GM21619 (cell line): ENCODE results near the gene RNF175.
A peak's percentile ranks its signal among the peaks of the same experiment; 100 is the strongest.

ENCODE experiments used
- ATAC-seq: cut with Tn5 transposase; IDR thresholded peaks from one replicate; pipeline ENCODE4 v1.9.1; 2021; ENCODE audit not compliant: unreplicated experiment

Gene RNF175

DNA sequence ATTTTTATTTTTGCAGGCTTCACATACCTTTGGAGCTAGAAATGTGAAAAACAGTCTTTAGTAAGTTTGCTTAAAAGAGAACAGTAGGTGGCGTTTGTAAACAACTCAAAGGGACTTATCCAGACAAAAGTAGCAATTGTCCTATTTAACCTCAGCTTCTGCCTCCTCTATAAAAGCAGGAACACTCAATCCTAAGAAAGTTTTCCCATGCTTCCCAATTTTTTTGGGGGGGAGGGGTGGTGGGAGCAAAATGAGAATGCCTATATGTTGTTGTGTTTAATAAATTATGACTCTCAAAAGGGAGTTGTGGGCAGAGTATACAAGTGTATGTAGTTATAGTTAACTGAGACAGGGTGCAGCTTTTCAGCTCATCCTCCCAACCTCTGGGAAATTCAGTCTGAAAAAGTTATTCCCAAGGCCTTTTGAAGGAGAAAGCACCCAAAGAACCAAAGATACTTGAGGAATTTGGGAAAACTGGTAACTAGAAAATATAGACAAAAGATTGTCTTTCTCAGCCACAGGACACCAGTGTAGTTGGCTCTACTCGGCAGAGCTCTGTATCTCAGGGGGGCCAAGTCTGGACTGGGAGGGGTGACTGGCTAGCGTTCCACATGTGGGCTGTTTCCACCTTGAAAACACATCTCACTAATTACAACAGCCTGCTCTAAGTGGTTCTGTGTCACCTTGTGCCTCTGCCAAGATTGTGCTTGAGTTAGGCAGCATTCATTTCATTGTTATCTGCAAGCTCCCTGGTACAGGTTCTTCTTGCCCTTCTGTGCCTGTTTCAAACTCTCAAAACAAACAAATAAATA, 26.3 kb upstream of the RNF175 start:
- no peak for ATAC-seq

GRCh38 chr4:153784166-153784699, 24.4 kb upstream of the RNF175 start:
- no peak for ATAC-seq

DNA sequence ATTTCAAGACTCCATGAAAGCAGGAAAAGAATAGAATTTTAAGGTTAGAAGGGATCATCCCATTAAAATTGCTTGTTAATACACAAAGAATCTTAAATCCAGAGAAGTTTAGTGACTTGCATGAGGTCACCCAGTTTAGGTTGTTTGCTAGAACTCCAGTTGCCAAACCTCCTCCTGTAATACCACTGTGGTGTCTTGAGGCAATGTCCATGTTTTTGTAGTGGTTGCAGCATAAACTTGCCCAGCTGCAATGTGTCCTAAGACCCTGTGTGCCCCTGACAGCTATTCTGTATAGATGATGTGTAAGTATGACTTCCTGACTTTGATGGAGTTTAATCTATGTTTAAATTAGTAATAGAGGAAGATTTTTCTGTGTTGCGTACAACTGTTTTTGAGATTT, 22.8 kb upstream of the RNF175 start:
- ATAC-seq = no peak

DNA sequence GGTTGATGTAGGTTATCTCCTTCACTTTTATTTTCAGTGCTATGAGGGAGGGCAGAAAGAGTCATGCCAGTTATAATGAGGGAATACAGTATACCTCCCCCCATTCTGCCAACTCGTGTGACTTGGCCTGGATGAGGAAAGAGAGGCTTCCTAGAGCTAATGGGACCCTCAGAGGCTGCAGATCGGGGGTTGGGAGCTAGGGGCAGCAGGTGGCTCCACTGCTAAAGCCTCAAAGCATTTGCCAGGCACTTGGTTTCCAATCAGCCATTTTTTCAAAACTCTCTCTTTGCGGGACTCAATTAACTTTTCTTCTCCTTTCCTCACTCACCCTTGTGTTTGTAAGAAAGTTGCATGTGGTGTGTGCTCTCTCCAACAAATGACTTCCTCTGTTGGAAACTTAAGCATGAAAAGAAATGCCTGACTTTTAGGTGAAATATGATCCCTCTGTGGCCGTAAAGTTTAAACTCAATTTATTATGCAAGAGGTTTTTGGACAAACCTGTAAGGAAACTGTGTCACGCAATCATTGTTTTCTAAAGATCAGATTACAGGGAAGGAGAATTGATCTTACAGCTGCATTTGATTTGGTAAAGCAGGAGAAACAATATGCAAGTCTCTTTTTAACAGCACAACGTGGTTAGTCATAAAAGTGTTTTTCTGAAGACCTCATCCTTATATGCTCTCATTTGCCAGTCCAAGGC, 22.0 kb upstream of the RNF175 start:
- ATAC-seq = no peak

DNA sequence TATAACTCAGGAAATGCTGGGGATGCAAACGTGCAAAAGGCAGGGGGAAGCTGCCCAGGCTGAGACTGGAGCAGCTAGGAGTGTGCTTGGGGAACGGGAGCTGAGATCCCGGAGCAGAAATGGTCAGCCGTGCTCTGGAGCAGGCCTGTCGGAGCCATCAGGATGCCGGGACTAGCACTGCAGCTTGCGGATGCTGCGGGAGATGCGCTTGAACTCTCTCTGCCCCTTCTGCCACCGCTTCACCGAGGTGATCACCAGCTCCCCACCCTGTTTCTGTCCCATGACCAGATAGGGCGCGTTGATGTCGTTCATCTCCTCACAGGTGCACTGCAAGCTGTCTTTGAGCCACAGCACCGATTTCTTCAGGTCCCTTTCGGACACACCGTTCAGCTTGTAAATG, 21.5 kb upstream of the RNF175 start:
- no peak for ATAC-seq

- ATAC-seq = peak; percentile 91
Measured at GRCh38 chr4:153780876-153781275, 21.1 kb upstream of the RNF175 start.

DNA sequence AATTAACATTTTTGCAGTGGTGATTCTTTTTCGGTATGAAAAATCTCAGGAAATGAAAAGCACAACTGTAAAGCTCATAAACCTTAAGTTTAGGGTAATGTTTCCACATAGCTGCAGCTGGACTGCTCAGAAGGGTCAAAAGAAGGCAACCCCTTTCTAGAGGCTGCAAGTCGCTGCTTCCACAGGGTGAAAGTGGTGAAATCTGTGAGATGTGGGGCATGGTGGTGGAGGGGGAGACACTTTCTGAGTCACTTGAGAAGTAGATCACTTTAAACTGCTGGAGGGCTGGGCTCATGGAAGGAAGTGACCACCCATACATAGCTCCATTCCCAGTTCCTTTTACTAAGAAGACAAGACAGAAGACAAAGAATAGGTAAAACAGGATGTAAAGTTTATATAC, 20.4 kb upstream of the RNF175 start:
- ATAC-seq = no peak

- ATAC-seq = no peak
Measured at GRCh38 chr4:153778383-153778782, 18.6 kb upstream of the RNF175 start.

GRCh38 chr4:153777421-153777820, 17.6 kb upstream of the RNF175 start:
- ATAC-seq = no peak

DNA sequence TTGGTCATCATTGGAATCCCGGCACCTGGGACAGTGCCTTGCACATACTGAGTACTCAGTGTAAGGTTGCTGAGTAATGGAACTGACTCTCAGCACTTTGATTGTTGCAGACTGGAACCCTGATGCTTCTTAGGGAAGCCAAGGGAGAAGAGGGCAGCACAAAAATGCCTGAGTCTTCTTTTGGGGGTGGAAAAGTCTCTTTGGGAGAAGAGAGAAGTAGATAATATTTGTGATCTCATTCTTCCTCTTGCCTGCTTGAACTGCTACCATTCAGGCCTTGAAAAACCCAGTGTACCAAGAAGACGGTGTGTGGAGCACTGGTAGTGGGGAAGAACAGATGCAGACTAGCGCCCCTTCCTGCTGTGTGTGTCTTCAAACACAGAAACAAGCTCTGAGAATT, 16.8 kb upstream of the RNF175 start:
- no peak for ATAC-seq

DNA sequence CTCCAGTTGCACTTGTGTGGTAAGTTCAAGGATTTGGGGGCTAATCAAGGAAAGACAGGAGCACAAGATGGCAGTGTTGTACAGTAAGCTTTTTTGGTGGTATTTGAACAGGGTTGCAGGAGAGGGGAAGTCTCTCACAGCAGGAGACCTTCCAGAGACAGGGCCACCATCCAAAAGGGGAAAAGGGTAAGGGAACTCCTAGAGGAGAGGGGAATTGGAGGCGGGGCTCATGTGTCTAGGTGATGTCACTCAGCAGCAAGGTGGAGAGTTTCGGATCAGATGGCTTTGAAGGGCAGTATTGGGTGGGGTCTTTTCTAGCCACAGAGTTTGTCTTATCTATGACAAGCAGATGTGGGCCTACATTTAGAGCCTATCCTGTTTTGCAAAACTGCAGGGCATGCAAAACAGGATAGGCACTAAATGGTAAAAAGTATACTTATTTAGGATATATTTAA, 13.4 kb upstream of the RNF175 start:
- no peak for ATAC-seq

GRCh38 chr4:153771046-153771445, 11.2 kb upstream of the RNF175 start:
- no peak for ATAC-seq

- no peak for ATAC-seq
Measured at GRCh38 chr4:153766758-153767157, 6.9 kb upstream of the RNF175 start.

DNA sequence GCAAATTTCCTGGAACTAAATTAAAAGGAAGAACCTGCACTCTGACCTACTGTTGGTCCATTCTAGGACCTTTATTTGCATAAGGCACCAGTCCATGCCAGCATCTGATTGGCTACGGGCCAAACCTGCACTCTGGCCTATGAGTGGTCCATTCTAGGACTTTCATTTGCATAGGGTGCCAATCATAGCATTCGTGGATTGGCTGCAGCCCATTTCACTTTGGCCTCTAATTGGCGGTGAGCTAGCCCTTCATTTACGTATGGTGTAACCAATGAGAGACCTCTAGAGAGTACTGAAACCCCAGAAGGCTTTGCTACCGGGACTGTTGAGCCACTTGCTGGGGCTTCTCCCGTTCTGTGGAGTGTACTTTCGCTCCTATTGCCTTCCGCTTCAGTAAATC, 6.1 kb upstream of the RNF175 start:
- ATAC-seq = no peak

GRCh38 chr4:153764601-153765368, 5.0 kb upstream of the RNF175 start:
- no peak for ATAC-seq

- no peak for ATAC-seq
Measured at GRCh38 chr4:153763404-153763803, 3.6 kb upstream of the RNF175 start.

DNA sequence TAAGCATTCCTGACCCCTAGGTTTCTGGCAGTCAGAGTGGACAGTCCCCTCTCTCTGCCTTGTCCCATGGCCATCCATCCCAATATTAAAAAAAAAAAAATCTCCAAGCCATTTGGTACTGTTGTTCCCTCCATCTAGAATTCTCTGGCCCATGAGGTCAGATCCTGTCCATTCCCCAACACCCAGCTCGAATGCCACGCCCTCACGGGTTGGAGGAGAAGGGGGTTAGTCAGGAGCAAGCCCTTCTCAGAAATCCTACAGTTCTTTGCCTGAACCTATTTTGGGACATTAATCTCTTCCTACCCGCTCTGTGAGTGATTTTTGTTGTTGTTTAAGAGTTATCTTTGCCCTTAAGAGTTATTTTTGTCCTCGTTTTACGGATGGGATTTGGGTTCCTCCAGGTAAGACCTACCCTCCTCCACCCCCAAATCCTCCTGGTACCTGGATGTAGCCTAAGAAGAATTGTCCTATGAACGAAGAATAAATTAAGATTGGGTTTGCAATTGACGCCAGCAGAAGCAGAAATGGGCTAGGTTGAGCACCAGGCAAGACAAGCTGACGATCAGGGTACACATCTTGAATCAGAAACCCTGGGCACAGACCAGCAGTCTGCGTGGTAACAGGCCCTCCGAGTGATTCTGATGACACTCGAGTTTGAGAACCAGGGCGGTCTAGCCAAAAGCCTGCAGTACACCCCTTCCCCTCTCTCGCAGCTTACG, 977 bp downstream of the RNF175 start:
- no peak for ATAC-seq

GRCh38 chr4:153758136-153758535, 1.7 kb downstream of the RNF175 start:
- ATAC-seq = no peak

GRCh38 chr4:153757407-153757806, 2.4 kb downstream of the RNF175 start:
- ATAC-seq = no peak

- no peak for ATAC-seq
Measured at GRCh38 chr4:153755186-153755585, 4.6 kb downstream of the RNF175 start.
